GM04504 (cell line): ENCODE data around the gene RTN3.
"Not testable (repeated sequence)": the region's sequence is repeated elsewhere in the genome, so short reads cannot be mapped to it uniquely, and the experiment has no call there.

Source experiments
- DNase-seq: peaks from one replicate; pipeline ENCODE4 v3.0.0-alpha.2; 2012; ENCODE audit warnings: low read depth

RTN3 gene

GRCh38 chr11:63681321-63682065 is at the start of gene RTN3:
Gene RTN3, plus strand, starts transcription at chr11:63681500. Its CDS starts 137 bp downstream, at chr11:63681637.
- DNase-seq: peak; percentile 95

GRCh38 chr11:63635762-63636465 is 45.4 kb upstream of the RTN3 start:
- no peak for DNase-seq

GRCh38 chr11:63638436-63638835 is 42.9 kb upstream of the RTN3 start:
- not testable (repeated sequence) for DNase-seq

- no peak for DNase-seq
Measured at GRCh38 chr11:63639199-63639832, 42.0 kb upstream of the RTN3 start.

GRCh38 chr11:63641727-63642126 is 39.6 kb upstream of the RTN3 start:
- DNase-seq: no peak

- no peak for DNase-seq
Measured at GRCh38 chr11:63643205-63643604, 38.1 kb upstream of the RTN3 start.

- DNase-seq: no peak
Measured at GRCh38 chr11:63652671-63653070, 28.6 kb upstream of the RTN3 start.

- no peak for DNase-seq
Measured at GRCh38 chr11:63660972-63661371, 20.3 kb upstream of the RTN3 start.

- no peak for DNase-seq
Measured at GRCh38 chr11:63663809-63664208, 17.5 kb upstream of the RTN3 start.

GRCh38 chr11:63666874-63667273 is 14.4 kb upstream of the RTN3 start:
- DNase-seq: no peak

GRCh38 chr11:63667995-63668795 is 13.1 kb upstream of the RTN3 start:
- DNase-seq: peak; percentile 82

- no peak for DNase-seq
Measured at GRCh38 chr11:63670096-63670432, 11.2 kb upstream of the RTN3 start.

GRCh38 chr11:63670433-63671321 is 10.6 kb upstream of the RTN3 start:
- DNase-seq: no peak

- DNase-seq: peak; percentile 86
Measured at GRCh38 chr11:63671322-63672155, 9.8 kb upstream of the RTN3 start, which contains the start of gene ATL3. Gene ATL3, minus strand, starts transcription at chr11:63671376. Its CDS starts 41 bp downstream, at chr11:63671335.

GRCh38 chr11:63672156-63672463 is 9.2 kb upstream of the RTN3 start:
- DNase-seq: no peak

GRCh38 chr11:63672936-63673539 is 8.3 kb upstream of the RTN3 start:
- no peak for DNase-seq

GRCh38 chr11:63673579-63673978 is 7.7 kb upstream of the RTN3 start:
- DNase-seq: no peak

- no peak for DNase-seq
Measured at GRCh38 chr11:63680834-63681320, 423 bp upstream of the RTN3 start.

GRCh38 chr11:63682066-63683021 is 1.0 kb downstream of the RTN3 start:
- no peak for DNase-seq
